ENCODE measurements around the gene LARP1.

Gene LARP1

GRCh38 chr5:154858297-154858971 lies 103.3 kb downstream of the LARP1 start, which contains the start of gene CNOT8:
Gene CNOT8 (plus strand): TSS chr5:154858627. CDS start chr5:154863279, 4,652 bp downstream.
- DNase-seq (ENCODE audit: low spot score), result peak; percentile 89

DNA sequence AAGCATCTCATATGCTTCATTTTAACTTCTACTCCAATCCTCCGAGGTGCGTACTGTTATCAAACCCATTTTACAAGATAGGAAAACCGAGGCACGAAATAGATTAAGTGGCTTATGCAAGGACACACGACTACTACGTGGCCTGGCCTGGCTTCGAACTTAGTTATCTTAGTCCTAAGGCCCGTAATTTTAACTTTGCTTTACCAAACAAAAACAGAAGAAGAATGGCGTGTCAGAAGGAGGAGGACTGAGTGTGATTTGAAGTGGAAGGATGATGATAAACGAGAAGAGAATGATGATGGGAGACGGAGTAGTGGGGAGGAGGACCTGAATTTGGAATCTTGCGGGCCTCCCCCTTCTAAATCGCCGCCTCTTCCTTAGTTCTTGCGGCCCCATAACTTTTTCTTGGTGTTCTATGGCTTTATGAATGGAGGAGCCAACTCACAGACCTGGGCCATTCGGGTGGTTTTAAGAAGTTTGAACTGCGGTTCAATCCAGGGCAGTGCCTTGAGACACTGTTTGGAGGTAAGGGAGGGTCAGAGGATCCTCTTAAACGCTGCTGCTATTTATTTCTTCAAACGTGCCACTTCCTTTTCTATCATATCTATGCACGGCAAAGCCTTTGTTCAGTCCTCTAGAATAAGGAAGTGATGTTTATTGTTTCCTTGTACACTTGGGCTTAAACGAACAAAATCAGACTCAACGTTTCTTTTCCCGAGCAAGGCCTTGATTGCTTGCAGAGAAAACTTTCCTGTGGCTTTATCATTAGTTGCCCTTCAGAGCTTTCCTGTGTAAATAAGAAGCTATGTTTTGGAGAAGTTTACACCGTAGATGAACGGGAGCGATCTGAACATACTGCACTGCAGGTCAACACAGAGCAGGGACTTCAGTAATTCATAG lies 104.0 kb downstream of the LARP1 start:
- DNase-seq (ENCODE audit: low spot score), result peak; percentile 55

- no peak for DNase-seq (ENCODE audit: low spot score)
Observed at GRCh38 chr5:154860123-154860522, 104.9 kb downstream of the LARP1 start.

DNA sequence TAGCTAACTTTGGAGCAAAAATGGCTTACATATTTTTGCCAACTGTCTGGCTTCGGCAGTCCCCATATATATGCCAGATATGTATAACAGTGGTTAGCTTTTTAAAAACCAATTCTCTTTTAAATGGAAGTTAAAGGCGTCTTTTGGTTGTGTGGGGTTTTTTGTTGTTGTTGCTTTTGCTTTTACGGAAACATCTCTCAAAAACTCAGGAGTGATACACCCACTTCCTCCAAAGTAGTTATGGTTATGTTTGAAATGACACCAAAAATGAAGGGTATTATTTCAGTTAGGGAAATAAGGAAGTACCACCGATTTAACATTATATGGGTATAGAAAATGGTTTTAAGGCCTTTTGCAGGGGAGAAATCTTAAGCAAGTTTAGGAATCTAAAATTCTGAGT lies 105.6 kb downstream of the LARP1 start:
- DNase-seq (ENCODE audit: low spot score), result no peak

GRCh38 chr5:154861946-154862345 lies 106.8 kb downstream of the LARP1 start:
- no peak for DNase-seq (ENCODE audit: low spot score)

DNA sequence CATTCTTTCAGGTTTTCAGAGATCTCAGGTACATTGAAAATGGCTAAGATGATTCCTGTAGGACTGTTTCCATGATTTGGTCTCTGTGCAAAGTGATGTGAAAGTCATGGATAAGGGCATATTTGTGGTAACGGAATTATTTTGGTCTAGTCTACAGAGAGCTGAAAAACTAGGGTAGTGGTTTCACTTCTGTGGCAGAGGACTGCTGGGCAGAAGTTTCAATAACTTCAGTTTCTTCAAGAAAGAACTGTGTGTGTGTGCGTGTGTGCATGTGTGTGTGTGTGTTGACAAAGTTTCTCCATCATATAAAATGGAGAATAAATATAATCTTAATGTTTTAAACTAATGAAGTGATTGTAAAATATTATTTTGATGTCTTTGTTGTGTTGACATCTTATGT lies 107.6 kb downstream of the LARP1 start:
- DNase-seq (ENCODE audit: low spot score), result no peak

- DNase-seq (ENCODE audit: low spot score), result no peak
Observed at GRCh38 chr5:154863291-154864080, 108.3 kb downstream of the LARP1 start.

- DNase-seq (ENCODE audit: low spot score), result no peak
Observed at GRCh38 chr5:154865466-154866184, 110.4 kb downstream of the LARP1 start.

DNA sequence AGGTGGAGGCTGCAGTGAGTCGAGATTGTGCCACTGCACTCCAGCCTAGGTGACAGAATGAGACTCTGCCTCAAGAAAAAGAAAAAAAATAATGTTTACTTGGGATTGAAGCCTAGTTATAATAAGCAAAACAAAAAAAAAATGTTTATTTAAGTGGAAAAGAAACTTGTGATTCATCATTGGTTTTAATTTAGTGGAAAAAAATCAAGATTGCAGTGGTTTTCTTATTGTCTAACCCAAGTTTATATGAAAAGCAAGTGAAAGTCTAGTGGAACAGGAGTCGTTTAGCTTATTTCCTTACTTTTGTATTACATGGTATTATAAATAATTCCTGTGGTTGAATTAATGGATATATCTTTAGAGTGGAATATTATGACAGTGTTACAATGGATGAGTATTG lies 111.7 kb downstream of the LARP1 start:
- no peak for DNase-seq (ENCODE audit: low spot score)
